Adrenal gland (tissue), 12 donors: ENCODE results near the gene NFATC1. TPM values are rescaled to one million over a fixed set of nuclear protein-coding genes. Genes with fewer than 3 reads are reported as not detected.

ENCODE experiments used
- DNase-seq, 7 donors: peaks; one replicate each; pipeline ENCODE4 v3.0.0-alpha.2; 2019 to 2020
- H3K27ac ChIP-seq, 5 donors: fragments of 200-600 bp; sonication (generic) in 4 of 5; 1 replicate in 3 of 5; 2 replicates in 2 of 5; pipeline versions ENCODE4 v1.5.1 to v1.8.0; 2016 to 2020; ENCODE audit warnings: mild to moderate bottlenecking in 1 of 5
- H3K27me3 ChIP-seq: fragments of 200-600 bp; 2 replicates; pipeline ENCODE4 v1.8.0; 2021
- H3K36me3 ChIP-seq, 2 donors: fragments of 200-600 bp; replicated peaks in 1 of 2; 1 replicate in 1 of 2; 2 replicates in 1 of 2; pipeline versions ENCODE4 v1.5.1 to v1.8.0; 2018 to 2022
- H3K4me1 ChIP-seq, 2 donors: fragments of 200-600 bp; replicated peaks in 1 of 2; 1 replicate in 1 of 2; 2 replicates in 1 of 2; pipeline versions ENCODE4 v1.5.1 to v1.8.0; 2018 to 2021
- H3K4me3 ChIP-seq, 4 donors: fragments of 200-600 bp; sonication (generic) in 3 of 4; one replicate each; pipeline ENCODE4 v1.5.1; 2016 to 2018
- H3K9me3 ChIP-seq, 3 donors: fragments of 200-600 bp; sonication (generic) in 1 of 3; replicated peaks in 1 of 3; 1 replicate in 2 of 3; 2 replicates in 1 of 3; pipeline versions ENCODE4 v1.5.1 to v1.8.0; 2016 to 2021
- POLR2A ChIP-seq, 2 donors: fragments of 450-650 bp; IDR thresholded peaks; one replicate each; pipeline ENCODE4 v1.6.1; 2017; ENCODE audit warnings: antibody characterized with exemption in 2 of 2, mild to moderate bottlenecking in 2 of 2, moderate library complexity in 1 of 2
- WGBS, 4 donors: extraction: QIAGEN DNeasy Blood & Tissue Kit in 2 of 4; methylation state at CpG; one replicate each; pipeline versions ENCODE4 v1.1.5 to v1.1.7; 2013 to 2017; 5-methylcytosine and 5-hydroxymethylcytosine counted together
- intact Hi-C, 2 donors: fragments of 100-400 bp; cut with DNase I; formaldehyde crosslinking; loops; one replicate each; pipeline versions ENCODE4 v1.14.1 to v1.15.0; 2022 to 2023
- polyA plus RNA-seq, 3 donors: library from polyadenylated mRNA; stranded (reverse); fragments of 200-250 nt in 2 of 3; fragments of 350-450 nt in 1 of 3; fragmentation: Illumina TruSeq in 1 of 3; extraction: RNeasy Lipid Tissue Mini Kit (QIAGEN cat#74804) in 1 of 3; gene quantifications; one replicate each; pipeline ENCODE4 v1.2.3, GENCODE V29; 2013 to 2014
- total RNA-seq, 9 donors: library from RNA; depleted of rRNA in 4 of 9; stranded (reverse); fragments of >200 nt in 4 of 9; fragments of 120-200 nt in 1 of 9; fragmentation: NEBNext Ultra II Directional in 1 of 9; extraction: Animal tissue kit (Norgen Biotek cat#: 25700) in 1 of 9; gene quantifications; one replicate each; pipeline versions ENCODE4 v1.1.0 to v1.2.4, GENCODE V29; 2013 to 2023
- TF ChIP-seq, protein P1 (sequence below), 6 experiments: fragments of 450-650 bp in 4 of 6; fragments of 200-600 bp in 2 of 6; sonication (generic) in 1 of 6; IDR thresholded peaks; 1 replicate in 5 of 6; 2 replicates in 1 of 6; pipeline versions ENCODE4 v1.5.1 to v1.8.0; 2016 to 2021; ENCODE audit warnings: antibody characterized with exemption in 6 of 6, mild to moderate bottlenecking in 2 of 6, moderate library complexity in 1 of 6
- donor health status: healthy with polysubstance abuse.
- donor health status: Bipolar disorder and iron deficiency.
- donor health status: DM: yes; HTN: yes; CAD: no.
- donor health status: DM: no; HTN: no; CAD: no.
- donor health status: DM: no; HTN: no; CAD: no.
- donor health status: DM: yes; HTN: yes; CAD: no.

Gene NFATC1
- total and polyA plus RNA-seq, 12 donors: 0.50 to 20.9 (median 6.7) TPM

DNA sequence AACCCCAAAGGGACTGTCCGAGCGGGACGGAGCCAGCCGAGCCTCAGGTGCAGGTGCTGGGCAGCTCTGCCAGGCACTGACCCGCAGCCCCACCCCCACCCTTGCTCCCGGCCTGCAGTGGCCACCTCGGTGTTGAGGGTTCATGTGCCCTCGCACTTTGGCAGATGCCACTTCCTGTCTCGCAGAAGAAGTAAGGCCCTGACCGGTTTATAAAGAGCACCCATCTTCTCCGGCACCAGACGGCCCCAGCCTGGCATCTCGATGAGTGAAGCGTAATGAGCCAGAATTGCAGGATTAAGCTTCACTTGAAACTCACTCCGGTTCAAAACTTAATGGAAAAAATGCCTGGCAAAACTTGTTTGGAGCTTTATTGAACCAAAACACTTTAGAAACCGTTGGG, 10.9 kb upstream of the NFATC1 start:
- no peak overlapping the region for H3K4me3 ChIP-seq
- H3K27ac ChIP-seq: no peak overlapping the region
- intact Hi-C loops: loop anchor here (5.0 to 10.0 kb wide), 3 partner anchors 60 to 257 kb away; no protein-coding TSS in a partner anchor
- peaks cover 16% of the 10 kb centered on the region for H3K27me3 ChIP-seq
- 66 to 78% (median 72%) methylated on average over 8 to 16 of the region's 16 CpGs for WGBS, 4 donors
- no peaks in the 10 kb centered on the region for H3K36me3 ChIP-seq
- DNase-seq: no peak
- H3K4me1 ChIP-seq: no peaks in the 10 kb centered on the region
- TF ChIP-seq POLR2A (IDR thresholded peaks at IDR 0.05): no peak
- TF ChIP-seq, protein P1, sequence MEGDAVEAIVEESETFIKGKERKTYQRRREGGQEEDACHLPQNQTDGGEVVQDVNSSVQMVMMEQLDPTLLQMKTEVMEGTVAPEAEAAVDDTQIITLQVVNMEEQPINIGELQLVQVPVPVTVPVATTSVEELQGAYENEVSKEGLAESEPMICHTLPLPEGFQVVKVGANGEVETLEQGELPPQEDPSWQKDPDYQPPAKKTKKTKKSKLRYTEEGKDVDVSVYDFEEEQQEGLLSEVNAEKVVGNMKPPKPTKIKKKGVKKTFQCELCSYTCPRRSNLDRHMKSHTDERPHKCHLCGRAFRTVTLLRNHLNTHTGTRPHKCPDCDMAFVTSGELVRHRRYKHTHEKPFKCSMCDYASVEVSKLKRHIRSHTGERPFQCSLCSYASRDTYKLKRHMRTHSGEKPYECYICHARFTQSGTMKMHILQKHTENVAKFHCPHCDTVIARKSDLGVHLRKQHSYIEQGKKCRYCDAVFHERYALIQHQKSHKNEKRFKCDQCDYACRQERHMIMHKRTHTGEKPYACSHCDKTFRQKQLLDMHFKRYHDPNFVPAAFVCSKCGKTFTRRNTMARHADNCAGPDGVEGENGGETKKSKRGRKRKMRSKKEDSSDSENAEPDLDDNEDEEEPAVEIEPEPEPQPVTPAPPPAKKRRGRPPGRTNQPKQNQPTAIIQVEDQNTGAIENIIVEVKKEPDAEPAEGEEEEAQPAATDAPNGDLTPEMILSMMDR (IDR thresholded peaks at IDR 0.05): no peak
- H3K9me3 ChIP-seq: no peaks in the 10 kb centered on the region

DNA sequence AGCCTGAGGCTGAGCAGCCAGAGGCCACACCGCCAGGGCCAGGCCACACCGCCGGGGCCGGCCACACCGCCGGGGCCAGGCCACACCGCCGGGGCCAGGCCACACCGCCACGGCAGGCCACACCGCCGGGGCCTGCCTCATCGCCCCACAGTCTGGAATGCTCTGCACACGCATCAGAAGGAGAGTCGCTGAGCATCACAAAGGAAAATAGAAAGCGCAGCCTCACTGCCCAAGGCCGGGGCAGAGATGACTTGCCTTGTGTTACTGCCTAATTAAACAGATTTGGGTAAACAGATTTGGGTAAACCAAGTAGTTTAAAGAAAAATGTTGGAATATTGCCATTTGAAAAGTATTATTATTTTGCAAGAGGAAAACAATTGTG, 10.4 kb upstream of the NFATC1 start:
- Histone ChIP-seq H3K4me1 (no peaks in the 10 kb centered on the region), H3K4me3 (no peak overlapping the region), H3K27ac (no peak overlapping the region), H3K9me3 (no peaks in the 10 kb centered on the region), H3K27me3 (peaks cover 16% of the 10 kb centered on the region), H3K36me3 (no peaks in the 10 kb centered on the region)
- DNase-seq: peak in 1 of 7 donors; percentile 39
- TF ChIP-seq POLR2A (IDR thresholded peaks at IDR 0.05): no peak
- TF ChIP-seq, protein P1 (IDR thresholded peaks at IDR 0.05): no peak
- WGBS, 4 donors: 69 to 89% (median 78%) methylated on average over 5 to 17 of the region's 17 CpGs
- intact Hi-C loops: loop anchor here in 1 of 2 donors (10.0 kb wide), 1 partner anchor 59 kb away; no protein-coding TSS in a partner anchor

DNA sequence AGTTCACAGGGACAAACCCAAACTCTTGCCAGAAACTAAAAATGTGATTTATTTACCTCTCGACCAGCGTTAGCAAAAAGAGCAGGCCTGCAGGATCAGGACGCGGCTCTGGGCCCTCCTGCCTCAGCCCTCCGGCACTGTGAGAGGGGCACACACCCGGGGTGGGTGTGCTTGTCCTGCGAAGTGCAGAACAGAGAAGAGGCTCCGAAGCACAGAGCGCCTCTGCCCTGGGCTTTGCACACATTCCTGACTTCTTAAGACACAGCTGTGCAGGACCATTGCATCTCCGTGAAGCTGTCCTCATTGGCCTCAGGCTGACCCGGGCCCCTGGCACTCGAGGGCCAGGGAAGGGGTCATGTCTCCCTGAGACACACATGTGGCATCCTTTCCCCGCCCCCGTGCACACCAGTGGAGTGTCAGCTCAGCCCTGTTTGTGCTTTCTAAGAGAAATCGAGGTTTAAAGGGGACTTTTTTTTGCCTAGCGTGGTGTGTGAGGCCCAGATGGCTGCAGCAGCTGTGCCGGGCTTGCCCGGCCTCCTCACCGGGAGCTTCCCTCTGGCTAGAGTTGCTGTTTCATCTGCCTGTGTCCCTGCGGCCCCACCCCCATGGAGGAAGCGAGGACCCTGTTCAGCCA, 9.9 kb upstream of the NFATC1 start:
- H3K4me3 ChIP-seq: no peak overlapping the region
- H3K9me3 ChIP-seq: no peaks in the 10 kb centered on the region
- no peak overlapping the region for H3K27ac ChIP-seq
- no peak for TF ChIP-seq POLR2A (IDR thresholded peaks at IDR 0.05)
- TF ChIP-seq, protein P1 (IDR thresholded peaks at IDR 0.05): no peak
- DNase-seq: peak in 1 of 7 donors; percentile 19
- H3K36me3 ChIP-seq: no peaks in the 10 kb centered on the region
- intact Hi-C loops: loop anchor here in 1 of 2 donors (10.0 kb wide), 1 partner anchor 59 kb away; no protein-coding TSS in a partner anchor
- no peaks in the 10 kb centered on the region for H3K4me1 ChIP-seq
- peaks cover 16% of the 10 kb centered on the region for H3K27me3 ChIP-seq
- 43 to 54% (median 54%) methylated on average over 13 to 21 of the region's 21 CpGs for WGBS, 4 donors

DNA sequence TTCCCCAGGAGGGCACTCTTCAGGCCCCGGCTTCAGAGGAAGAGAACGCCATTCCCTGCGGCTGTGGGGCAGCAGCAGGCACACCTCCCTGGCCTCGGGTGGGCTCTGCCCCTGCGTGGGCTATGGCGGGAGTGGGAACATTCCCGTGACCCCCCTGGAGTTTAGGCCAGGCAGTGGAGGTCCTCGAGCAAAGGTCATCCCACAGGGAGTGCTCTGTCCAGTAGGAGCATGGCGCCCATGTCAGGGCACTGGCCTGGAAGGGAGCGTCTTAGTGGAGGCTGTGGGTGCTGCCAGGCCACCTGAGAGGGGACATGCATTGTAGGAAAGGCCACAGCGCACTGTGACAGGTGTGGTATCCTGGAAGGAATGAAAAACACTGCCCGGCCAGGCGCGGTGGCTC, 9.2 kb upstream of the NFATC1 start:
- peak in 1 of 7 donors; percentile 19 for DNase-seq

More for the DNA sequence above, 9.2 kb upstream of the NFATC1 start:
- Histone ChIP-seq H3K9me3 (no peaks in the 10 kb centered on the region), H3K27ac (no peak overlapping the region), H3K27me3 (peaks cover 16% of the 10 kb centered on the region), H3K4me1 (no peaks in the 10 kb centered on the region), H3K4me3 (no peak overlapping the region), H3K36me3 (no peaks in the 10 kb centered on the region)
- TF ChIP-seq, protein P1 (IDR thresholded peaks at IDR 0.05): no peak
- no peak for TF ChIP-seq POLR2A (IDR thresholded peaks at IDR 0.05)
- 84 to 96% (median 89%) methylated on average over 7 to 14 of the region's 14 CpGs for WGBS, 4 donors
- intact Hi-C loops: loop anchor here in 1 of 2 donors (10.0 kb wide), 1 partner anchor 58 kb away; no protein-coding TSS in a partner anchor
